K562 (cell line): Measurements from ENCODE around the gene CCDC50. TPM values are rescaled to one million over a fixed set of nuclear protein-coding genes. Genes with fewer than 3 reads are reported as not detected.

Source experiments
- MIER1 ChIP-seq: fragments of 450-650 bp; IDR thresholded peaks from 2 replicates; pipeline ENCODE4 v1.6.1; 2016; ENCODE audit warnings: antibody characterized with exemption, mild to moderate bottlenecking, low read depth
- MYC ChIP-seq, 2 experiments: fragments of 250-450 bp in 1 of 2; sonication (Bioruptor Pico) in 1 of 2; IDR thresholded peaks; 2 replicates each; pipeline versions ENCODE4 v1.5.1 to v1.6.1; 2012 to 2021; ENCODE audit warnings: low read depth in 2 of 2, borderline replicate concordance in 1 of 2, improper control_type of control experiment in 1 of 2, low read length in 1 of 2, mild to moderate bottlenecking in 1 of 2, moderate library complexity in 1 of 2
- PRPF4 ChIP-seq: fragments of 200-400 bp; formaldehyde crosslinking; IDR thresholded peaks from one replicate; pipeline ENCODE4 v1.6.1; 2017; ENCODE audit warnings: low read length, low read depth, mild to moderate bottlenecking; ENCODE audit not compliant: insufficient read depth, poor library complexity, severe bottlenecking
- SAFB2 ChIP-seq: fragments of 200-400 bp; formaldehyde crosslinking; IDR thresholded peaks from 2 replicates; pipeline ENCODE4 v1.6.1; 2018; ENCODE audit warnings: borderline replicate concordance, low read length, low read depth, moderate library complexity; ENCODE audit not compliant: severe bottlenecking
- TBL1XR1 ChIP-seq, 2 experiments: IDR thresholded peaks; 2 replicates each; pipeline ENCODE4 v1.6.1; 2012; ENCODE audit warnings: improper control_type of control experiment in 2 of 2, low read length in 2 of 2, mild to moderate bottlenecking in 1 of 2
- TCF7L2 ChIP-seq: fragments of 150-350 bp; IDR thresholded peaks from 2 replicates; pipeline ENCODE4 v1.6.1; 2016; ENCODE audit warnings: low read depth, mild to moderate bottlenecking, low read length, moderate library complexity
- ZNF197 ChIP-seq: fragments of 200-800 bp; sonication (Bioruptor generic); IDR thresholded peaks from 2 replicates; pipeline ENCODE4 v1.6.1; 2016; ENCODE audit warnings: low read depth, missing genetic modification characterization, missing compliant biosample characterization
- ZNF436 ChIP-seq: fragments of 250-450, 450-650 bp; sonication (Bioruptor Pico); formaldehyde crosslinking; IDR thresholded peaks from 2 replicates; pipeline ENCODE4 v1.7.0; 2020; ENCODE audit warnings: mild to moderate bottlenecking
- polyA plus RNA-seq, 8 experiments: library from polyadenylated mRNA; depleted of rRNA in 4 of 8; stranded (reverse) in 5 of 8; unstranded in 3 of 8; fragments of >200 nt; fragmentation: Nextera tagmentation in 2 of 8; fragmentation: Illumina TruSeq in 1 of 8; extraction: Ambion mirVana in 2 of 8; extraction: Trizol in 1 of 8; gene quantifications; 2 replicates each; pipeline versions ENCODE4 v1.2.1 to v1.2.3, GENCODE V29; 2011 to 2014; ENCODE audit warnings: inconsistent platforms in 1 of 8, missing spikeins in 1 of 8
- total RNA-seq, 7 experiments: library from RNA; depleted of rRNA in 6 of 7; stranded (reverse); fragments of >200 nt in 6 of 7; fragmentation: Illumina TruSeq in 2 of 7; extraction: Trizol in 2 of 7; gene quantifications; 2 replicates each; pipeline versions ENCODE4 v1.2.1 to v1.2.3, GENCODE V29; 2011 to 2021; ENCODE audit warnings: low replicate concordance in 1 of 7
- TF ChIP-seq, protein P1 (sequence below): fragments of 450-650 bp; formaldehyde crosslinking; IDR thresholded peaks from 2 replicates; pipeline ENCODE4 v1.4.0; 2022; ENCODE audit warnings: missing genetic modification characterization
- TF ChIP-seq, protein P2 (sequence below): fragments of 450-650 bp; formaldehyde crosslinking; IDR thresholded peaks from 2 replicates; pipeline ENCODE4 v1.4.0; 2022; ENCODE audit warnings: missing genetic modification characterization
- TF ChIP-seq, protein P3 (sequence below): fragments of 450-650 bp; formaldehyde crosslinking; IDR thresholded peaks from 2 replicates; pipeline ENCODE4 v1.4.0; 2020; ENCODE audit warnings: mild to moderate bottlenecking, mixed read lengths
- TF ChIP-seq, protein P4 (sequence below): fragments of 250-450 bp; sonication (Bioruptor Pico); IDR thresholded peaks from 2 replicates; pipeline ENCODE4 v1.8.0; 2022; ENCODE audit warnings: inconsistent platforms

CCDC50 gene
- total and polyA plus RNA-seq, 9 of the 15 experiments (the other 6 are each of a cell fraction or from before 2014, with no cell fraction given): 8.4 to 63.4 (median 40.4) TPM

DNA sequence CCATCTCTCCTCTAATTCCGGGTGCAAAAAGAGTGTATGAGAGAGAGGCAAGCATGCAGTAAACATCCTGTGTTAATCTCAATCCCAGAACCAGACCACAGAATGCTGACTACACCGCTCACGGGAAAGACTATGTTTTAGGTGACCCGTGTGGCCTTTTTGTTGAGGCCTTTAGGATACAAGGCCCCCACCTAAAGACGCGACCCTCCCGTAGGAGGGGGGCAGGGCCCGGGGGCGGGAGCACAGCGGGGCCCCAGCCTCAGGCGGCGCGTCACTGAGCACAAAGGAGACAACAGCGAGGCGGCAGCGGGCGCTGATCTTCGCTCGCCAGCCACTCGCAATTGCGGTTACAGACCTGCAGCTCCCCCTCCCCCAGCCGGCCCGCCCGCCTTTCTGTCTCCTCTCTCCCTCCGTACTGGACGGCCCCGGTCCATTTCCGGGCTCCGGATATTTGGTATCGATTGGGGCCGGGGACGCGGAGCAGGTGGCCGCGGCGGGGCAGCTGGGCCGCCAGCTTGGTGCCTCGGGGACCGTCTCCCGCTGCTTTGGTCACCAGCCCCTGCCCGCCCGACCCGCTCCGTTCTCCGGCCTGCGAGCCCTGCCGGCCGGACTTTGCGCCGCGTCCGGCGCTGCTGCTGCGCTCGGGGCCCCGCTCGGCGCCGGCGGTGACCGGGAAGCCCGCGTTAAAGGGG, at the start of gene CCDC50 (continued):
- TF ChIP-seq, protein P1, sequence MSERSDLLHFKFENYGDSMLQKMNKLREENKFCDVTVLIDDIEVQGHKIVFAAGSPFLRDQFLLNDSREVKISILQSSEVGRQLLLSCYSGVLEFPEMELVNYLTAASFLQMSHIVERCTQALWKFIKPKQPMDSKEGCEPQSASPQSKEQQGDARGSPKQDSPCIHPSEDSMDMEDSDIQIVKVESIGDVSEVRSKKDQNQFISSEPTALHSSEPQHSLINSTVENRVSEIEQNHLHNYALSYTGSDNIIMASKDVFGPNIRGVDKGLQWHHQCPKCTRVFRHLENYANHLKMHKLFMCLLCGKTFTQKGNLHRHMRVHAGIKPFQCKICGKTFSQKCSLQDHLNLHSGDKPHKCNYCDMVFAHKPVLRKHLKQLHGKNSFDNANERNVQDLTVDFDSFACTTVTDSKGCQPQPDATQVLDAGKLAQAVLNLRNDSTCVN (CRISPR knock-in tag): 0 out of 2 replicates have a peak, but pooled peaks have one; percentile 29
- TF ChIP-seq, protein P2, sequence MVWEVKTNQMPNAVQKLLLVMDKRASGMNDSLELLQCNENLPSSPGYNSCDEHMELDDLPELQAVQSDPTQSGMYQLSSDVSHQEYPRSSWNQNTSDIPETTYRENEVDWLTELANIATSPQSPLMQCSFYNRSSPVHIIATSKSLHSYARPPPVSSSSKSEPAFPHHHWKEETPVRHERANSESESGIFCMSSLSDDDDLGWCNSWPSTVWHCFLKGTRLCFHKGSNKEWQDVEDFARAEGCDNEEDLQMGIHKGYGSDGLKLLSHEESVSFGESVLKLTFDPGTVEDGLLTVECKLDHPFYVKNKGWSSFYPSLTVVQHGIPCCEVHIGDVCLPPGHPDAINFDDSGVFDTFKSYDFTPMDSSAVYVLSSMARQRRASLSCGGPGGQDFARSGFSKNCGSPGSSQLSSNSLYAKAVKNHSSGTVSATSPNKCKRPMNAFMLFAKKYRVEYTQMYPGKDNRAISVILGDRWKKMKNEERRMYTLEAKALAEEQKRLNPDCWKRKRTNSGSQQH: peak; percentile 62; the same call in 1 of the 2 replicates
- TF ChIP-seq TBL1XR1 (IDR thresholded peaks at IDR 0.05; ENCODE audit: low read length in 2 of 2): no peak
- peak; percentile 56 for TF ChIP-seq PRPF4
- peak; percentile 62; the same call in 1 of the 2 replicates for TF ChIP-seq MYC (IDR thresholded peaks at IDR 0.05; ENCODE audit: low read depth, low read length)
- no peak for TF ChIP-seq MYC (CRISPR knock-in tag; IDR thresholded peaks at IDR 0.05; ENCODE audit: borderline replicate concordance, low read depth)
- no peak for TF ChIP-seq SAFB2
- TF ChIP-seq TCF7L2: no peak
- TF ChIP-seq, protein P3, sequence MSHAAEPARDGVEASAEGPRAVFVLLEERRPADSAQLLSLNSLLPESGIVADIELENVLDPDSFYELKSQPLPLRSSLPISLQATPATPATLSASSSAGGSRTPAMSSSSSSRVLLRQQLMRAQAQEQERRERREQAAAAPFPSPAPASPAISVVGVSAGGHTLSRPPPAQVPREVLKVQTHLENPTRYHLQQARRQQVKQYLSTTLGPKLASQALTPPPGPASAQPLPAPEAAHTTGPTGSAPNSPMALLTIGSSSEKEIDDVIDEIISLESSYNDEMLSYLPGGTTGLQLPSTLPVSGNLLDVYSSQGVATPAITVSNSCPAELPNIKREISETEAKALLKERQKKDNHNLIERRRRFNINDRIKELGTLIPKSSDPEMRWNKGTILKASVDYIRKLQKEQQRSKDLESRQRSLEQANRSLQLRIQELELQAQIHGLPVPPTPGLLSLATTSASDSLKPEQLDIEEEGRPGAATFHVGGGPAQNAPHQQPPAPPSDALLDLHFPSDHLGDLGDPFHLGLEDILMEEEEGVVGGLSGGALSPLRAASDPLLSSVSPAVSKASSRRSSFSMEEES (CRISPR knock-in tag): no peak
- TF ChIP-seq, protein P4, sequence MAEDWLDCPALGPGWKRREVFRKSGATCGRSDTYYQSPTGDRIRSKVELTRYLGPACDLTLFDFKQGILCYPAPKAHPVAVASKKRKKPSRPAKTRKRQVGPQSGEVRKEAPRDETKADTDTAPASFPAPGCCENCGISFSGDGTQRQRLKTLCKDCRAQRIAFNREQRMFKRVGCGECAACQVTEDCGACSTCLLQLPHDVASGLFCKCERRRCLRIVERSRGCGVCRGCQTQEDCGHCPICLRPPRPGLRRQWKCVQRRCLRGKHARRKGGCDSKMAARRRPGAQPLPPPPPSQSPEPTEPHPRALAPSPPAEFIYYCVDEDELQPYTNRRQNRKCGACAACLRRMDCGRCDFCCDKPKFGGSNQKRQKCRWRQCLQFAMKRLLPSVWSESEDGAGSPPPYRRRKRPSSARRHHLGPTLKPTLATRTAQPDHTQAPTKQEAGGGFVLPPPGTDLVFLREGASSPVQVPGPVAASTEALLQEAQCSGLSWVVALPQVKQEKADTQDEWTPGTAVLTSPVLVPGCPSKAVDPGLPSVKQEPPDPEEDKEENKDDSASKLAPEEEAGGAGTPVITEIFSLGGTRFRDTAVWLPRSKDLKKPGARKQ (CRISPR knock-in tag): no peak
- no peak for TF ChIP-seq ZNF436
- no peak for TF ChIP-seq MIER1
- TF ChIP-seq ZNF197 (CRISPR knock-in tag): no peak
